Measurements from ENCODE around the gene SDE2. TPM values are rescaled to one million over a fixed set of nuclear protein-coding genes. Genes with fewer than 3 reads are reported as not detected.

The SDE2 gene
- total and polyA plus RNA-seq, 10 donors = 4.6 to 23.6 (median 20.9) TPM

DNA sequence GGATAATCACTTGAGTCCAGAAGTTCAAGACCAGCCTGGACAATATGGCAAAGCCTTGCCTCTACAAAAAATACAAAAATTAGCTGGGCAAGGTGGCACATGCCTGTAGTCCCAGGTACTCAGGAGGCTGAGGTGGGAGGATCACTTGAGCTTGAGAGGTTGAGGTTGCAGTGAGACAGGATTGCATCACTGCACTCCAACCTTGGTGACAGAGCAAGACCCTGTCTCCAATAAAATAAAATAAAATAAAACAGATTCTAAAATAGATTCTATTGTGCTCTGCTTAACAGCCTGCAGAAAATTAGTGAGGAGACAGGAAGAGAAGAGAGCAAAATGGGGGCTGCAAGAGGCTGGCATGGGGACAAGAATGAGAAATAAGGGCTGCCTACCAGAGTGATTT lies 7.5 kb upstream of the SDE2 start:
- no peak for DNase-seq
- intact Hi-C loops (cut with DNase I; ENCODE audit: low total_unique reads) = no loop called here

DNA sequence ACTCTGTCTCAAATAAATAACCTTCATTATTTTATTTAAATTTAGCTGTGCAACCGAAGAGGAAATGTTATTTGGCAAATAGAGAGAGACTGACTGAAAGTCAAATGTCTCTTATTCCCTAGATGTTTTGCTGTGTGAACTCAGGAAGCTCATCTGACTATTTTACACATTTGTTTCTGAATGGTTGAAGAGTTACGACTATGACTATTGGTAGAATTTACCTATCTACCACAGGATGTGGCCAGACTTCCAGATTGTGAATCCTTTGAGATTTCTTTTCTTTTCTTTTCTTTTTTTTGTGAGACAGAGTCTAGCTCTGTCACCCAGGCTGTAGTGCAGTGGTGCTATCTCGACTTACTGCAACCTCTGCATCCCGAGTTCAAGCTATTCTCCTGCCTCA lies 5.3 kb upstream of the SDE2 start:
- no peak for DNase-seq
- no peak for TF ChIP-seq POLR2A (IDR thresholded peaks at IDR 0.05)
- no peak for TF ChIP-seq POLR2AphosphoS5 (IDR thresholded peaks at IDR 0.05)
- intact Hi-C loops (cut with DNase I; ENCODE audit: low total_unique reads) = no loop called here
- no peaks in the 10 kb centered on the region for H3K36me3 ChIP-seq
- WGBS, 5 donors = 63 to 80% (median 65%) methylated on average over 4 of the region's 4 CpGs
- H3K27me3 ChIP-seq (replicated peaks in 1 of 7) = no peaks in the 10 kb centered on the region
- H3K27ac ChIP-seq = peak overlapping the region in 4 of 8 donors; percentile 6 to 98 (median 98)
- peak overlapping the region in 1 of 8 donors; percentile 12 for H3K4me3 ChIP-seq
- peaks cover 27 to 53% (median 40%) of the 10 kb centered on the region in 6 donors for H3K4me1 ChIP-seq
- H3K9me3 ChIP-seq = no peaks in the 10 kb centered on the region

More for the DNA sequence above, 7.5 kb upstream of the SDE2 start:
- peaks cover 11 to 32% (median 18%) of the 10 kb centered on the region in 6 donors for H3K4me1 ChIP-seq
- H3K4me3 ChIP-seq = no peak overlapping the region
- no peaks in the 10 kb centered on the region for H3K27me3 ChIP-seq (replicated peaks in 1 of 7)
- H3K27ac ChIP-seq = no peak overlapping the region
- H3K9me3 ChIP-seq = no peaks in the 10 kb centered on the region
- TF ChIP-seq, protein P1, sequence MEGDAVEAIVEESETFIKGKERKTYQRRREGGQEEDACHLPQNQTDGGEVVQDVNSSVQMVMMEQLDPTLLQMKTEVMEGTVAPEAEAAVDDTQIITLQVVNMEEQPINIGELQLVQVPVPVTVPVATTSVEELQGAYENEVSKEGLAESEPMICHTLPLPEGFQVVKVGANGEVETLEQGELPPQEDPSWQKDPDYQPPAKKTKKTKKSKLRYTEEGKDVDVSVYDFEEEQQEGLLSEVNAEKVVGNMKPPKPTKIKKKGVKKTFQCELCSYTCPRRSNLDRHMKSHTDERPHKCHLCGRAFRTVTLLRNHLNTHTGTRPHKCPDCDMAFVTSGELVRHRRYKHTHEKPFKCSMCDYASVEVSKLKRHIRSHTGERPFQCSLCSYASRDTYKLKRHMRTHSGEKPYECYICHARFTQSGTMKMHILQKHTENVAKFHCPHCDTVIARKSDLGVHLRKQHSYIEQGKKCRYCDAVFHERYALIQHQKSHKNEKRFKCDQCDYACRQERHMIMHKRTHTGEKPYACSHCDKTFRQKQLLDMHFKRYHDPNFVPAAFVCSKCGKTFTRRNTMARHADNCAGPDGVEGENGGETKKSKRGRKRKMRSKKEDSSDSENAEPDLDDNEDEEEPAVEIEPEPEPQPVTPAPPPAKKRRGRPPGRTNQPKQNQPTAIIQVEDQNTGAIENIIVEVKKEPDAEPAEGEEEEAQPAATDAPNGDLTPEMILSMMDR (IDR thresholded peaks at IDR 0.05 in 8 of 11, conservative IDR thresholded peaks at IDR 0.05 in 3 of 11) = no peak
- TF ChIP-seq POLR2A (IDR thresholded peaks at IDR 0.05) = no peak
- H3K36me3 ChIP-seq = no peaks in the 10 kb centered on the region

DNA sequence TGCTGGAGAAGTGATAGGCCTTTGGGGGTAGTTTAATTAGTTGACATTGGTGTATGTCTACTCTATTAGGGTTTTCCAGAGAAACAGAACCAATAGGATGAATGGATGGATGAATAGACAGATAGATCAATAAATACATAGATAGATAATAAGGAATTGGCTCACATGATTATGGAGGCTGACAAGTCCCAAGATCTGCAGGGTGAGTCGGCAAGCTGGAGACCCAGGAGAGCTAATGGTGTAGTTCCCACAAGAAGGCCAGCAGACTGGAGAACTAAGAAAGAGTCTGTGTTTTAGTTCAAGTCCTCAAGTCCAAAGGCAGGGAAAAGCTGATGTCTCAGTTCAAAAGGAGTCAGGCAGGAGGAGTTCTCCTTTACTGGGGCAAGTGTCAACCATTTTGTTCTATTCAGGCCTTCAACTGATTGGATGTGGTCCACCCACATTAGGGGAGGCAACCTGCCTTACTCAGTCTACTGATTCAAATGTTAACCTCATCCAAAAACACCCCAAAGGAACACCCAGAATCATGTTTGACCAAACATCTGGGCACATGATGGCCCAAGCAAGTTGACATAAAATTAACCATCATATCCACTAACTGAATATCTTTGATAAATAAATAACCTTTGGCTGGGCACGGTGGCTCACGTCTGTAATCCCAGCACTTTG lies 4.5 kb upstream of the SDE2 start:
- no peaks in the 10 kb centered on the region for H3K9me3 ChIP-seq
- no peak for DNase-seq
- H3K4me1 ChIP-seq = peaks cover 27 to 57% (median 41%) of the 10 kb centered on the region in 6 donors
- peak overlapping the region in 7 of 8 donors; percentile 6 to 98 (median 98) for H3K27ac ChIP-seq
- WGBS, 5 donors = 79 to 92% (median 88%) methylated on average over 3 of the region's 3 CpGs
- no peaks in the 10 kb centered on the region for H3K36me3 ChIP-seq
- no peaks in the 10 kb centered on the region for H3K27me3 ChIP-seq (replicated peaks in 1 of 7)
- intact Hi-C loops (cut with DNase I; ENCODE audit: low total_unique reads) = no loop called here
- TF ChIP-seq POLR2AphosphoS5 (IDR thresholded peaks at IDR 0.05) = no peak
- TF ChIP-seq, protein P1 (IDR thresholded peaks at IDR 0.05 in 8 of 11, conservative IDR thresholded peaks at IDR 0.05 in 3 of 11) = no peak
- TF ChIP-seq POLR2A (IDR thresholded peaks at IDR 0.05) = no peak
- peak overlapping the region in 1 of 8 donors; percentile 57 for H3K4me3 ChIP-seq

DNA sequence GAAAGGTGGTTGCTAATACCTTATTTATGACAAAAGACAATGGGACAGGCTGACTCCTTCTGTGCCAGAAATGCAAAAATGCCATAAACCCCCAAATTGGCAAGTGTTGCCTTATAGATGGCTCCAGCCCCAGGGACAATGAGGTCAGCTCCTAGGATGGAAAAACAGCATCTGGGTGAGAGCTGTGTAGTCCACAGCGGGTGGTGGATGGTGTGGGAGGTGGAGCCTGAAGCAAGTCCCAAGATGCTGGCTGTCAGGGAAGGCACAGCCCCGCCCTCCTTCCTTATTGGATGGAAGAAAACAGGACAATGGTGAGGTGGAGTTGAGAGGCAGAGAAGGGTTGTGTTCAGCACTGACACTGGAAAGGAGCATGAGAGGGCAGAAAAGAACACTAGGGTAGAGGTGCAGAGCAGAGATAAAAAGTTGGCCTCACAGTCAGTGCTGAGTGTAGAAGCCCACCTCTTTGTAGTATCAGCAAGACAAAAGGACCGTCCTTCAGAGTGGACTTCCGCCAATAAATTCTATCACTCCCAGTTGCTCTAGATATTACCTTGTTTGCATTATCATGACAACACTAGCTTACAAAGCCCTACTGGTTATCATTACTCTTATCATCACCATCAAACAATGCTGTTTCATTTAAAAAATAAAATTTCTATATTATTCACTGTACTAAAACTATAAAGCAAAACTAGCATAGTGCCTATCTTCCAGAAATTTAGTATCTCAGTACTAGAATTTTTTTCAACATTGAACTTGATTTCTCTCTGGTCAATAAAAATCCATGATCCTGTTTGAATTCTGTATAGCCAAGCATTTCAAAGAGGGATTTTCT lies 3.7 kb upstream of the SDE2 start:
- intact Hi-C loops (cut with DNase I; ENCODE audit: low total_unique reads) = no loop called here
- TF ChIP-seq POLR2AphosphoS5 (IDR thresholded peaks at IDR 0.05) (peak in 1 of 3 donors; percentile 18), POLR2A (IDR thresholded peaks at IDR 0.05) (no peak)
- TF ChIP-seq, protein P1 (IDR thresholded peaks at IDR 0.05 in 8 of 11, conservative IDR thresholded peaks at IDR 0.05 in 3 of 11) = no peak
- Histone ChIP-seq H3K27me3 (replicated peaks in 1 of 7) (no peaks in the 10 kb centered on the region), H3K27ac (peak overlapping the region; percentile 75 to 98 (median 98)), H3K9me3 (no peaks in the 10 kb centered on the region), H3K4me1 (peaks cover 32 to 64% (median 49%) of the 10 kb centered on the region in 6 donors), H3K4me3 (peak overlapping the region in 2 of 8 donors; percentile 4 to 57), H3K36me3 (no peaks in the 10 kb centered on the region)
- DNase-seq = peak; percentile 85
- 51 to 62% (median 57%) methylated on average over 4 of the region's 4 CpGs for WGBS, 5 donors
